ENCODE data around the gene A1BG. TPM values are rescaled to one million over a fixed set of nuclear protein-coding genes. Genes with fewer than 3 reads are reported as not detected.
A peak's percentile ranks its signal among the peaks of the same experiment; 100 is the strongest.
"Not testable (repeated sequence)": the region's sequence is repeated elsewhere in the genome, so short reads cannot be mapped to it uniquely, and the experiment has no call there.

A1BG gene
- total RNA-seq, 1 donor from 2014 or later = 21.8 TPM

GRCh38 chr19:58380037-58380661, 26.9 kb upstream of the A1BG start:
- CTCF ChIA-PET = no interaction called here
- Mint-ChIP-seq H3K36me3 (ENCODE audit: low read depth) (no peaks in the 10 kb centered on the region), H3K27me3 (no peaks in the 10 kb centered on the region), H3K9me3 (no peaks in the 10 kb centered on the region), H3K4me3 (peak overlapping the region; percentile 83), H3K27ac (peak overlapping the region; percentile 87), H3K4me1 (peaks cover 32% of the 10 kb centered on the region)
- POLR2A ChIA-PET = interaction anchor here (0.7 to 4.2 kb wide), 4 partner anchors 17 to 54 kb away, joined by 3 to 89 read pairs (median 3); partner anchors contain the start of genes ZNF497, ZNF584 and ZSCAN22
- TF ChIP-seq, protein P1, sequence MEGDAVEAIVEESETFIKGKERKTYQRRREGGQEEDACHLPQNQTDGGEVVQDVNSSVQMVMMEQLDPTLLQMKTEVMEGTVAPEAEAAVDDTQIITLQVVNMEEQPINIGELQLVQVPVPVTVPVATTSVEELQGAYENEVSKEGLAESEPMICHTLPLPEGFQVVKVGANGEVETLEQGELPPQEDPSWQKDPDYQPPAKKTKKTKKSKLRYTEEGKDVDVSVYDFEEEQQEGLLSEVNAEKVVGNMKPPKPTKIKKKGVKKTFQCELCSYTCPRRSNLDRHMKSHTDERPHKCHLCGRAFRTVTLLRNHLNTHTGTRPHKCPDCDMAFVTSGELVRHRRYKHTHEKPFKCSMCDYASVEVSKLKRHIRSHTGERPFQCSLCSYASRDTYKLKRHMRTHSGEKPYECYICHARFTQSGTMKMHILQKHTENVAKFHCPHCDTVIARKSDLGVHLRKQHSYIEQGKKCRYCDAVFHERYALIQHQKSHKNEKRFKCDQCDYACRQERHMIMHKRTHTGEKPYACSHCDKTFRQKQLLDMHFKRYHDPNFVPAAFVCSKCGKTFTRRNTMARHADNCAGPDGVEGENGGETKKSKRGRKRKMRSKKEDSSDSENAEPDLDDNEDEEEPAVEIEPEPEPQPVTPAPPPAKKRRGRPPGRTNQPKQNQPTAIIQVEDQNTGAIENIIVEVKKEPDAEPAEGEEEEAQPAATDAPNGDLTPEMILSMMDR (IDR thresholded peaks at IDR 0.05) = no peak
- DNase-seq (no peak), ATAC-seq (ENCODE audit: low read depth) (no peak)
- intact Hi-C loops (cut with micrococcal nuclease) = loop anchor here (1.0 to 2.0 kb wide), 4 partner anchors 71 to 119 kb away; partner anchors contain the start of genes ZNF324B, ZNF446 and ZNF8

DNA sequence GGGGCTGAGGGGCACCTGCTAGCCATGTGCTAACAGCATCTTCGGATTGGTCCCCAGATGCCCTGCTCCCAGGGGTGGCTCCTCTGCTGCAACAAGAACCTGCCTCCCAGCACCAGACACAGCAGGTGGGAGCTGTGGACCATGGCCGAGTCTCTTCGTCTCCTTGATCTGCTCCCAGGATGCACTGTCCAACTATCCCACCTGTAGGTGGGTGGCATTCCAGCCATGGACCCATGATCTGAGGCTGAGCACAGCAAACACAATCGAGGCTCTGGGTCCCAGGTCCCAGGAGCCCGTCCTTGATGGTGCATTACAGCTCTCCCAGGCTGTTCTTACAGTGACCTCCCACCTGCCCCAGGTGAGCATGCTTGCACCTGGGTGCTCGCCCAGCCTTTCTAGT, 26.0 kb upstream of the A1BG start:
- H3K4me1 Mint-ChIP-seq = peaks cover 32% of the 10 kb centered on the region
- H3K27me3 Mint-ChIP-seq = no peaks in the 10 kb centered on the region
- TF ChIP-seq, protein P1 (IDR thresholded peaks at IDR 0.05) = no peak
- DNase-seq (no peak), ATAC-seq (ENCODE audit: low read depth) (no peak)
- H3K36me3 Mint-ChIP-seq (ENCODE audit: low read depth) = no peaks in the 10 kb centered on the region
- no peak overlapping the region for H3K4me3 Mint-ChIP-seq
- ChIA-PET CTCF (interaction anchor here (0.8 kb wide), 1 partner anchor 15 kb away, joined by 3 read pairs; no protein-coding TSS in a partner anchor), POLR2A (interaction anchor here (0.7 to 4.2 kb wide), 5 partner anchors 16 to 74 kb away, joined by 3 to 89 read pairs (median 3); partner anchors contain the start of genes ERVK3-1, ZNF497, ZNF584 and ZSCAN22)
- intact Hi-C loops (cut with micrococcal nuclease) = no loop called here
- peak overlapping the region; percentile 87 for H3K27ac Mint-ChIP-seq
- no peaks in the 10 kb centered on the region for H3K9me3 Mint-ChIP-seq

GRCh38 chr19:58376724-58377123, 23.4 kb upstream of the A1BG start:
- H3K4me1 Mint-ChIP-seq = peaks cover 23% of the 10 kb centered on the region
- H3K27ac Mint-ChIP-seq; ATAC-seq (ENCODE audit: low read depth): not testable (repeated sequence)

GRCh38 chr19:58374200-58374599, 20.9 kb upstream of the A1BG start:
- Mint-ChIP-seq H3K36me3 (ENCODE audit: low read depth) (peaks cover 2% of the 10 kb centered on the region), H3K4me1 (peaks cover 6% of the 10 kb centered on the region), H3K4me3 (no peak overlapping the region), H3K9me3 (no peaks in the 10 kb centered on the region), H3K27me3 (no peaks in the 10 kb centered on the region), H3K27ac (no peak overlapping the region)
- no peak for ATAC-seq (ENCODE audit: low read depth)
- intact Hi-C loops (cut with micrococcal nuclease) = no loop called here
- ChIA-PET POLR2A (interaction anchor here (0.6 to 1.9 kb wide), 2 partner anchors 11 to 22 kb away, joined by 3 to 14 read pairs; partner anchors contain the start of gene ZNF497), CTCF (no interaction called here)
- no peak for DNase-seq
- TF ChIP-seq, protein P1 (IDR thresholded peaks at IDR 0.05) = no peak

More at GRCh38 chr19:58376724-58377123, 23.4 kb upstream of the A1BG start:
- CTCF ChIA-PET; H3K36me3 Mint-ChIP-seq (ENCODE audit: low read depth); DNase-seq; H3K4me3 Mint-ChIP-seq; H3K9me3 Mint-ChIP-seq; H3K27me3 Mint-ChIP-seq; intact Hi-C loops (cut with micrococcal nuclease): not testable (repeated sequence)
- POLR2A ChIA-PET = interaction anchor here (1.0 kb wide), 1 partner anchor 14 kb away, joined by 6 read pairs; the partner anchor contains the start of gene ZNF497

- H3K4me1 Mint-ChIP-seq = no peaks in the 10 kb centered on the region
- ChIA-PET CTCF (no interaction called here), POLR2A (no interaction called here)
- TF ChIP-seq, protein P1 (IDR thresholded peaks at IDR 0.05) = no peak
- no peak overlapping the region for H3K27ac Mint-ChIP-seq
- no peaks in the 10 kb centered on the region for H3K9me3 Mint-ChIP-seq
- H3K36me3 Mint-ChIP-seq (ENCODE audit: low read depth) = peaks cover 2% of the 10 kb centered on the region
- H3K4me3 Mint-ChIP-seq = no peak overlapping the region
- ATAC-seq (ENCODE audit: low read depth) = no peak
- intact Hi-C loops (cut with micrococcal nuclease) = no loop called here
- no peaks in the 10 kb centered on the region for H3K27me3 Mint-ChIP-seq
- no peak for DNase-seq
Measured at GRCh38 chr19:58372311-58373133, 19.2 kb upstream of the A1BG start.

Data from activated B cell treated with CpG ODN at 0.5 μM for 24 hours (primary cell).